Parathyroid adenoma (tissue), 2 donors: Measurements from ENCODE around the gene DGKB.
"Not testable (repeated sequence)": the region's sequence is repeated elsewhere in the genome, so short reads cannot be mapped to it uniquely, and the experiment has no call there.

Experiments
- H2AFZ ChIP-seq: fragments of 300-600 bp; sonication (generic); one replicate; pipeline ENCODE4 v1.7.0; 2017; ENCODE audit warnings: antibody characterized with exemption, mild to moderate bottlenecking
- H3K27ac ChIP-seq: fragments of 300-600 bp; sonication (generic); one replicate; pipeline ENCODE4 v1.7.0; 2017
- H3K27me3 ChIP-seq: fragments of 300-600 bp; sonication (generic); one replicate; pipeline ENCODE4 v1.7.0; 2017; ENCODE audit warnings: low read length; ENCODE audit not compliant: control insufficient read depth, insufficient read depth
- H3K36me3 ChIP-seq: fragments of 300-600 bp; sonication (generic); one replicate; pipeline ENCODE4 v1.7.0; 2017; ENCODE audit warnings: low read length; ENCODE audit not compliant: control insufficient read depth, insufficient read depth
- H3K4me1 ChIP-seq: fragments of 300-600 bp; sonication (generic); one replicate; pipeline ENCODE4 v1.7.0; 2017; ENCODE audit warnings: control low read depth
- H3K4me2 ChIP-seq: fragments of 300-600 bp; sonication (generic); one replicate; pipeline ENCODE4 v1.7.0; 2017; ENCODE audit warnings: low read length
- H3K4me3 ChIP-seq: fragments of 300-600 bp; sonication (generic); one replicate; pipeline ENCODE4 v1.7.0; 2017; ENCODE audit warnings: low read depth, low read length
- H3K79me2 ChIP-seq: fragments of 300-600 bp; sonication (generic); one replicate; pipeline ENCODE4 v1.7.0; 2017; ENCODE audit warnings: control low read depth
- H3K9ac ChIP-seq: fragments of 300-600 bp; sonication (generic); one replicate; pipeline ENCODE4 v1.7.0; 2017; ENCODE audit warnings: mild to moderate bottlenecking
- H3K9me3 ChIP-seq: fragments of 300-600 bp; sonication (generic); one replicate; pipeline ENCODE4 v1.7.0; 2017; ENCODE audit warnings: low read length; ENCODE audit not compliant: control insufficient read depth
- TF ChIP-seq, protein P1 (sequence below): fragments of 300-600 bp; sonication (generic); IDR thresholded peaks from one replicate; pipeline ENCODE4 v1.7.0; 2017; ENCODE audit warnings: antibody characterized with exemption, mild to moderate bottlenecking
- donor health status: primary hyperparathyroidism.

Gene DGKB

DNA sequence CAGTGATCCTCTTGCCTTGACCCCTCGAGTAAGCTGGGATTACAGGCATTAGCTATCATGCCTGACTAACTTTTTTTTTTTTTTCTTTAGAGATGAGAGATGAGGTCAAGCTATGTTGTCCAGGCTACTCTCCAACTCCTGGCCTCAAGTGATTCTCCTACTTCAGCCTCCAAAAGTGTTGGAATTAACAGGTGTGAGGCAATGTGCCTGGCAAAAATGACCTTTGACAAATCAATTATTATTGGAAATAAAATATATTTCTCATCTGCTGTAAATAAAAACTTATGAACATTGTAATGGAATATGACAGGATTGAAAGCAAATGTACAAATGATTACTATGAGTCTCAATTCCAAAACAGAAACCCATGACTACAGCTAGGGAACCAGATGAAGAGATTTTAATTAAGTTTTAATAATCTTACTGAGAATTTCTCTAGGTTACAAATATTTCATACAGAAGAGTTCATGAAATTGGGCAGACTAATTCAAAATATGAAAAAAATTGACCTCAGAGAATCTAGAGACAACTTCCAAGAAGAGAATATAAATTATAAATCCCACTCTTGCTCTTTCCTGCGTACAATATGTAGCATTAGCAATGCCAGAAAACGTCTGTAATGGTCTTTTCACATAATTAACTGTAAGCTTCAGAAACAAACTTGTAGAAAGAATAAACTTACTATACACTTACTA is 414.7 kb downstream of the DGKB start:
- no peak overlapping the region for H3K9ac ChIP-seq
- TF ChIP-seq, protein P1, sequence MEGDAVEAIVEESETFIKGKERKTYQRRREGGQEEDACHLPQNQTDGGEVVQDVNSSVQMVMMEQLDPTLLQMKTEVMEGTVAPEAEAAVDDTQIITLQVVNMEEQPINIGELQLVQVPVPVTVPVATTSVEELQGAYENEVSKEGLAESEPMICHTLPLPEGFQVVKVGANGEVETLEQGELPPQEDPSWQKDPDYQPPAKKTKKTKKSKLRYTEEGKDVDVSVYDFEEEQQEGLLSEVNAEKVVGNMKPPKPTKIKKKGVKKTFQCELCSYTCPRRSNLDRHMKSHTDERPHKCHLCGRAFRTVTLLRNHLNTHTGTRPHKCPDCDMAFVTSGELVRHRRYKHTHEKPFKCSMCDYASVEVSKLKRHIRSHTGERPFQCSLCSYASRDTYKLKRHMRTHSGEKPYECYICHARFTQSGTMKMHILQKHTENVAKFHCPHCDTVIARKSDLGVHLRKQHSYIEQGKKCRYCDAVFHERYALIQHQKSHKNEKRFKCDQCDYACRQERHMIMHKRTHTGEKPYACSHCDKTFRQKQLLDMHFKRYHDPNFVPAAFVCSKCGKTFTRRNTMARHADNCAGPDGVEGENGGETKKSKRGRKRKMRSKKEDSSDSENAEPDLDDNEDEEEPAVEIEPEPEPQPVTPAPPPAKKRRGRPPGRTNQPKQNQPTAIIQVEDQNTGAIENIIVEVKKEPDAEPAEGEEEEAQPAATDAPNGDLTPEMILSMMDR: no peak
- H3K27me3 ChIP-seq: no peaks in the 10 kb centered on the region
- no peak overlapping the region for H2AFZ ChIP-seq
- no peak overlapping the region for H3K27ac ChIP-seq
- no peaks in the 10 kb centered on the region for H3K79me2 ChIP-seq
- H3K4me1 ChIP-seq: no peaks in the 10 kb centered on the region
- no peaks in the 10 kb centered on the region for H3K36me3 ChIP-seq
- no peak overlapping the region for H3K4me2 ChIP-seq
- no peaks in the 10 kb centered on the region for H3K9me3 ChIP-seq
- no peak overlapping the region for H3K4me3 ChIP-seq

DNA sequence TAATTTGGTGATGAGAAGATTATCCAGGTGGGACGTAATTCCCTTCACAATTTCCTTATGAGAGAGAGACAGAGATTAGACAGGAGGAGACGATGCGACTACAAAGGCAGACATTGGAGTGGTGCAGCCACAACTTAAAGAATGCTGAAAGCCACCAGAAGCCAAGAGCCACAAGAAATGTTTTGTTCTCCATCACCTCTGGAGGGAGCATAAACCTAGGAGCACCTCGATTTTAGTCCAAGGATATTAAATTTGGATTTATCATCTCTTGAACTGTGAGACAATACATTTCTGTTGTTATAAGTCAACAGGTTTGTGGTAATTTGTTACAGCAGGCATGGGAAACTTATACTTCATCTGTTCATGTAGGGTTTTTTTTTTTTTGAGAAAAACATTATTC is 418.9 kb downstream of the DGKB start:
- H3K27me3 ChIP-seq: no peaks in the 10 kb centered on the region
- H3K79me2 ChIP-seq: no peaks in the 10 kb centered on the region
- no peak overlapping the region for H2AFZ ChIP-seq
- H3K4me2 ChIP-seq: no peak overlapping the region
- no peaks in the 10 kb centered on the region for H3K4me1 ChIP-seq
- no peaks in the 10 kb centered on the region for H3K9me3 ChIP-seq
- H3K36me3 ChIP-seq: no peaks in the 10 kb centered on the region
- TF ChIP-seq, protein P1: no peak
- H3K4me3 ChIP-seq: no peak overlapping the region
- no peak overlapping the region for H3K27ac ChIP-seq
- no peak overlapping the region for H3K9ac ChIP-seq

DNA sequence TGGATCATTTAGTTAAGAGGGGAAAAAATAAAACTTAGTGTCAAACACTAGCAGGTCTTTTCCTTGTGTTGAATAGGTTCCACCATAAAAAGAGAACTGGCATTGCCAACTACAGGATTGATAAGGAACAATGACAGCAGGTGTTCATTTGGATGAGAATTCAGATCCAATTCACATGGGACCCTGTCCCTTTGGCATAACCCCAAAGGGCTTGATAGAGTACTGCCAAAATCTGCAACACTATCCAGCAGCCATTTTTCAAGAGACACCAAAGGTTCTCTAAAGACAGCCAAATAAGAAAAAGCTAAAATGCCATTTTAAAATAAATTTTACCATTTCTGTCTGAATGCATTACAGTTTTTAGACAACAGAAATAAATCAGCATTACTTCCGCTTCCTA is 422.3 kb downstream of the DGKB start:
- Histone ChIP-seq H3K79me2 (no peaks in the 10 kb centered on the region), H3K9ac (no peak overlapping the region), H2AFZ (no peak overlapping the region), H3K9me3 (no peaks in the 10 kb centered on the region), H3K4me3 (no peak overlapping the region), H3K27me3 (no peaks in the 10 kb centered on the region), H3K36me3 (no peaks in the 10 kb centered on the region), H3K27ac (no peak overlapping the region), H3K4me2 (no peak overlapping the region), H3K4me1 (no peaks in the 10 kb centered on the region)
- TF ChIP-seq, protein P1: no peak

DNA sequence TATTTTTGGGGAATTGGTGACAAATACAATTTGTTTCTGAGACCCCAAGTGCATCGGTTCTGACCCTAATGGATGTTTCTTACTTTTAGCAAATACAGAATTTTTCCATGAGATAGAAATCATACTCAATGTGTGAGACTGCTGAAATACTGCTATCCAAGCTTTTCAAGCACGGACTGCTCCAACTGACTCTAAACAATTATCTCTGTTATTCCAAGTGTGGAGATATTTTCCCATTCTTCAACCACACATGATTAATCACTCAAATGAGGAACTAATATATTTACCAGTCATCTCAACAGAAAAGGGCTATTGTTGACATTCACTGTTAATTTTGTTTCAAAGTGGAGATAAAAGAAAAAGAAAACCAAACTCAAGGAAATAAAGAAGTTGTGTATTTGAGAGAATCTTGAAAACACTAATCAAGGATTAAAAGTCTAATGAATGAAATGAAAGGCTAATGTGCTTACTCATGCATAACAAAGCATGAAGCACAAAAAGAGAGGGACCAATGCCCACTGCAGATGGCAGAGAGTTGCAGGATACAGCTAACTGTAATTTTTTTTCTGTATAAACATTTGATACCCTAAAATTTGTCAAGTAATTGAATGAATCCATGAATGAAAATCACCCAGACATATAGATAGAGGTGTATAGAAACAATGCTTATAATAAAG is 423.6 kb downstream of the DGKB start:
- Histone ChIP-seq H3K4me2 (no peak overlapping the region), H3K27ac (no peak overlapping the region), H2AFZ (no peak overlapping the region), H3K4me1 (no peaks in the 10 kb centered on the region), H3K36me3 (no peaks in the 10 kb centered on the region), H3K9me3 (no peaks in the 10 kb centered on the region), H3K27me3 (no peaks in the 10 kb centered on the region), H3K9ac (no peak overlapping the region), H3K79me2 (no peaks in the 10 kb centered on the region), H3K4me3 (no peak overlapping the region)
- TF ChIP-seq, protein P1: no peak

DNA sequence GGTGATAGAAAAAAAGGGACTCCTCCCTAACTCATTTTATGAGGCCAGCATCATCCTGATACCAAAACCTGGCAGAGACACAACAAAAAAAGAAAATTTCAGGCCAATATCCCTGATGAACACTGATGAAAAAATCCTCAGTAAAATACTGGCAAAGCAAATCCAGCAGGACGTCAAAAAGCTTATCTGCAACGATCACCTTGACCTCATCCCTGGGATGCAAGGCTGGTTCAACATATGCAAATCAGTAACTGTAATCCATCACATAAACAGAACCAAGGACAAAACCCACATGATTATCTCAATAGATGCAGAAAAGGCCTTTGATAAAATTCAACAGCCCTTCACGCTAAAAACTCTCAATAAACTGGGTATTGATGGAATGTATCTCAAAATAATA is 440.8 kb downstream of the DGKB start:
- H3K27ac ChIP-seq, H3K79me2 ChIP-seq, H3K36me3 ChIP-seq, H2AFZ ChIP-seq, H3K27me3 ChIP-seq, H3K9ac ChIP-seq, H3K9me3 ChIP-seq, H3K4me2 ChIP-seq, H3K4me1 ChIP-seq, H3K4me3 ChIP-seq: not testable (repeated sequence)

DNA sequence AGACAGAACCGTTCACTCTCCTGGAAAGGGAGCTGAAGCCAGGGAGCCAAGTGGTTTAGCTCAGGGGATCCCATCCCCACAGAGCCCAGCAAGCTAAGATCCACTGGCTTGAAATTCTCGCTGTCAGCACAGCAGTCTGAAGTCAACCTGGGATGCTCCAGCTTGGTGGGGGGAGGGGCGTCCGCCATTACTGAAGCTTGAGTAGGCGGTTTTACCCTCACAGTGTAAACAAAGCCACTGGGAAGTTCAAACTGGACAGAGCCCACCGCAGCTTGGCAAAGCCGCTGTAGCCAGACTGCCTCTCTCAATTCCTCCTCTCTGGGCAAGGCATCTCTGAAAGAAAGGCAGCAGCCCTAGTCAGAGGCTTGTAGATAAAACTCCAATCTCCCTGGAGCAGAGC is 443.7 kb downstream of the DGKB start:
- H3K36me3 ChIP-seq, H3K9ac ChIP-seq, H3K27ac ChIP-seq, H3K9me3 ChIP-seq, H2AFZ ChIP-seq, H3K27me3 ChIP-seq, H3K4me2 ChIP-seq, H3K4me3 ChIP-seq, H3K4me1 ChIP-seq, H3K79me2 ChIP-seq: not testable (repeated sequence)
